ENCODE results near the gene TSFM.

Gene TSFM

GRCh38 chr12:57841445-57841844, 58.9 kb downstream of the TSFM start:
- TF ChIP-seq, protein P1, sequence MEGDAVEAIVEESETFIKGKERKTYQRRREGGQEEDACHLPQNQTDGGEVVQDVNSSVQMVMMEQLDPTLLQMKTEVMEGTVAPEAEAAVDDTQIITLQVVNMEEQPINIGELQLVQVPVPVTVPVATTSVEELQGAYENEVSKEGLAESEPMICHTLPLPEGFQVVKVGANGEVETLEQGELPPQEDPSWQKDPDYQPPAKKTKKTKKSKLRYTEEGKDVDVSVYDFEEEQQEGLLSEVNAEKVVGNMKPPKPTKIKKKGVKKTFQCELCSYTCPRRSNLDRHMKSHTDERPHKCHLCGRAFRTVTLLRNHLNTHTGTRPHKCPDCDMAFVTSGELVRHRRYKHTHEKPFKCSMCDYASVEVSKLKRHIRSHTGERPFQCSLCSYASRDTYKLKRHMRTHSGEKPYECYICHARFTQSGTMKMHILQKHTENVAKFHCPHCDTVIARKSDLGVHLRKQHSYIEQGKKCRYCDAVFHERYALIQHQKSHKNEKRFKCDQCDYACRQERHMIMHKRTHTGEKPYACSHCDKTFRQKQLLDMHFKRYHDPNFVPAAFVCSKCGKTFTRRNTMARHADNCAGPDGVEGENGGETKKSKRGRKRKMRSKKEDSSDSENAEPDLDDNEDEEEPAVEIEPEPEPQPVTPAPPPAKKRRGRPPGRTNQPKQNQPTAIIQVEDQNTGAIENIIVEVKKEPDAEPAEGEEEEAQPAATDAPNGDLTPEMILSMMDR (conservative IDR thresholded peaks at IDR 0.05; ENCODE audit: control insufficient read depth, insufficient read depth, low read depth, low read length), result no peak
- DNase-seq (ENCODE audit: low read depth), result no peak
- no peak overlapping the region for H3K4me3 ChIP-seq (ENCODE audit: control insufficient read depth, low read depth, low read length)

- H3K4me3 ChIP-seq (ENCODE audit: control insufficient read depth, low read depth, low read length), result peak overlapping the region; percentile 23
- no peak for DNase-seq (ENCODE audit: low read depth)
- TF ChIP-seq, protein P1 (conservative IDR thresholded peaks at IDR 0.05; ENCODE audit: control insufficient read depth, insufficient read depth, low read depth, low read length), result no peak
Observed at GRCh38 chr12:57842342-57843294, 60.0 kb downstream of the TSFM start.

- peak; percentile 94 for DNase-seq (ENCODE audit: low read depth)
- TF ChIP-seq, protein P1 (conservative IDR thresholded peaks at IDR 0.05; ENCODE audit: control insufficient read depth, insufficient read depth, low read depth, low read length), result no peak
Observed at GRCh38 chr12:57844709-57845477, 62.3 kb downstream of the TSFM start.

GRCh38 chr12:57845478-57846284, 63.1 kb downstream of the TSFM start:
- TF ChIP-seq, protein P1 (conservative IDR thresholded peaks at IDR 0.05; ENCODE audit: control insufficient read depth, insufficient read depth, low read depth, low read length), result no peak
- no peak for DNase-seq (ENCODE audit: low read depth)
- H3K4me3 ChIP-seq (ENCODE audit: control insufficient read depth, low read depth, low read length), result peak overlapping the region; percentile 91

More at GRCh38 chr12:57844709-57845477, 62.3 kb downstream of the TSFM start:
- H3K4me3 ChIP-seq (ENCODE audit: control insufficient read depth, low read depth, low read length), result peak overlapping the region; percentile 91

GRCh38 chr12:57846285-57846576, 63.6 kb downstream of the TSFM start:
- TF ChIP-seq, protein P1 (conservative IDR thresholded peaks at IDR 0.05; ENCODE audit: control insufficient read depth, insufficient read depth, low read depth, low read length), result no peak
- H3K4me3 ChIP-seq (ENCODE audit: control insufficient read depth, low read depth, low read length), result peak overlapping the region; percentile 91
- DNase-seq (ENCODE audit: low read depth), result no peak

All from fibroblast of mammary gland (primary cell).